NCI-H2227 (cell line): ENCODE data around the gene SOS2.
A peak's percentile ranks its signal among the peaks of the same experiment; 100 is the strongest.

Experiments used
- DNase-seq: peaks from one replicate; lab custom pipeline; 2025; ENCODE audit not compliant: unreplicated experiment; lab: John Stamatoyannopoulos, UW

The SOS2 gene

GRCh38 chr14:50231475-50232275 lies at the start of gene SOS2:
Gene SOS2 (minus strand): TSS chr14:50231578. CDS start chr14:50231283, 295 bp downstream.
- peak; percentile 93 for DNase-seq

- no peak for DNase-seq
These were observed 41.1 kb upstream of the SOS2 start for GRCh38 chr14:50272498-50272897.

- no peak for DNase-seq
These were observed 39.6 kb upstream of the SOS2 start for GRCh38 chr14:50270932-50271331.

- DNase-seq: no peak
These were observed 33.7 kb upstream of the SOS2 start for GRCh38 chr14:50265029-50265428.

- no peak for DNase-seq
These were observed 31.9 kb upstream of the SOS2 start for GRCh38 chr14:50263321-50263720.

GRCh38 chr14:50262865-50263264 lies 31.5 kb upstream of the SOS2 start:
- no peak for DNase-seq

- DNase-seq: peak; percentile 2
These were observed 29.1 kb upstream of the SOS2 start for GRCh38 chr14:50260511-50260910.

GRCh38 chr14:50260072-50260471 lies 28.7 kb upstream of the SOS2 start:
- no peak for DNase-seq

- no peak for DNase-seq
These were observed 26.4 kb upstream of the SOS2 start for GRCh38 chr14:50257732-50258131.

GRCh38 chr14:50254248-50254647 lies 22.9 kb upstream of the SOS2 start:
- DNase-seq: no peak

- no peak for DNase-seq
These were observed 17.9 kb upstream of the SOS2 start for GRCh38 chr14:50249136-50249775.

- no peak for DNase-seq
These were observed 15.9 kb upstream of the SOS2 start for GRCh38 chr14:50247245-50247644.

- DNase-seq: no peak
These were observed 11.4 kb upstream of the SOS2 start for GRCh38 chr14:50242566-50243310.

- DNase-seq: no peak
These were observed 10.7 kb upstream of the SOS2 start for GRCh38 chr14:50242096-50242495.

GRCh38 chr14:50237427-50237826 lies 6.0 kb upstream of the SOS2 start:
- no peak for DNase-seq

GRCh38 chr14:50233951-50234250 lies 2.5 kb upstream of the SOS2 start:
- no peak for DNase-seq

GRCh38 chr14:50233166-50233950 lies 2.0 kb upstream of the SOS2 start:
- no peak for DNase-seq

GRCh38 chr14:50232276-50232642 lies 881 bp upstream of the SOS2 start:
- peak; percentile 45 for DNase-seq

GRCh38 chr14:50230701-50231474 lies 490 bp downstream of the SOS2 start:
- peak; percentile 68 for DNase-seq

GRCh38 chr14:50230401-50230700 lies 1.0 kb downstream of the SOS2 start:
- no peak for DNase-seq

- no peak for DNase-seq
These were observed 1.7 kb downstream of the SOS2 start for GRCh38 chr14:50229681-50230080.
